Upper lobe of left lung (tissue), 6 donors: ENCODE measurements around the gene NGB. TPM values are rescaled to one million over a fixed set of nuclear protein-coding genes. Genes with fewer than 3 reads are reported as not detected.

Experiments
- ATAC-seq, 2 donors: fragments of 200-7000 bp; cut with Tn5 transposase; one replicate each; pipeline ENCODE4 v1.9.1; 2022; ENCODE audit warnings: mild to moderate bottlenecking in 2 of 2, moderate library complexity in 2 of 2; ENCODE audit not compliant: low FRiP score in 2 of 2
- DNase-seq, 2 donors: peaks; one replicate each; pipeline ENCODE4 v3.0.0-alpha.2; 2019 to 2020
- H3K27ac ChIP-seq, 4 donors: fragments of 200-600 bp; sonication (generic); one replicate each; pipeline ENCODE4 v1.5.1; 2016 to 2019
- H3K27me3 ChIP-seq, 4 donors: fragments of 200-600 bp; sonication (generic); one replicate each; pipeline ENCODE4 v1.5.1; 2017 to 2019
- H3K36me3 ChIP-seq, 4 donors: fragments of 200-600 bp; sonication (generic); one replicate each; pipeline ENCODE4 v1.5.1; 2016 to 2019
- H3K4me1 ChIP-seq, 4 donors: fragments of 200-600 bp; sonication (generic); one replicate each; pipeline ENCODE4 v1.5.1; 2018 to 2019
- H3K4me3 ChIP-seq, 4 donors: fragments of 200-600 bp; sonication (generic); one replicate each; pipeline ENCODE4 v1.5.1; 2017 to 2019; ENCODE audit warnings: mild to moderate bottlenecking in 2 of 4, moderate library complexity in 1 of 4
- H3K9me3 ChIP-seq, 4 donors: fragments of 200-600 bp; sonication (generic); one replicate each; pipeline ENCODE4 v1.5.1; 2018 to 2019
- EP300 ChIP-seq, 4 donors: sonication (generic); formaldehyde crosslinking; IDR thresholded peaks; one replicate each; pipeline ENCODE4 v1.5.1; 2017; ENCODE audit warnings: antibody characterized with exemption in 4 of 4, control low read depth in 2 of 4
- POLR2A ChIP-seq, 4 donors: fragments of 450-650 bp; IDR thresholded peaks; one replicate each; pipeline ENCODE4 v1.5.1; 2016 to 2017; ENCODE audit warnings: antibody characterized with exemption in 4 of 4, mild to moderate bottlenecking in 2 of 4
- POLR2AphosphoS5 ChIP-seq, 2 donors: sonication (generic); formaldehyde crosslinking; IDR thresholded peaks; one replicate each; pipeline ENCODE4 v1.5.1; 2017; ENCODE audit warnings: antibody characterized with exemption in 2 of 2
- WGBS, 2 donors: methylation state at CpG; one replicate each; pipeline ENCODE4 v1.1.5; 2017 to 2018; 5-methylcytosine and 5-hydroxymethylcytosine counted together
- total RNA-seq, 6 donors: library from RNA; depleted of rRNA in 4 of 6; stranded (reverse); fragments of >200 nt in 4 of 6; gene quantifications; one replicate each; pipeline versions ENCODE4 v1.1.0 to v1.2.1, GENCODE V29; 2016 to 2021
- TF ChIP-seq, protein P1 (sequence below), 6 experiments: fragments of 450-650 bp in 4 of 6; fragments of 200-600 bp in 2 of 6; sonication (generic) in 2 of 6; IDR thresholded peaks; one replicate each; pipeline ENCODE4 v1.5.1; 2016 to 2019; ENCODE audit warnings: antibody characterized with exemption in 6 of 6
- donor health status: DM: no; HTN: no; CAD: no; lungs with moderate emphysema.
- donor health status: DM: no; HTN: yes; CAD: no; lungs with severe emphysema.

NGB gene
- total RNA-seq, 6 donors from 2014 or later: 0.30 TPM; not detected in 5

DNA sequence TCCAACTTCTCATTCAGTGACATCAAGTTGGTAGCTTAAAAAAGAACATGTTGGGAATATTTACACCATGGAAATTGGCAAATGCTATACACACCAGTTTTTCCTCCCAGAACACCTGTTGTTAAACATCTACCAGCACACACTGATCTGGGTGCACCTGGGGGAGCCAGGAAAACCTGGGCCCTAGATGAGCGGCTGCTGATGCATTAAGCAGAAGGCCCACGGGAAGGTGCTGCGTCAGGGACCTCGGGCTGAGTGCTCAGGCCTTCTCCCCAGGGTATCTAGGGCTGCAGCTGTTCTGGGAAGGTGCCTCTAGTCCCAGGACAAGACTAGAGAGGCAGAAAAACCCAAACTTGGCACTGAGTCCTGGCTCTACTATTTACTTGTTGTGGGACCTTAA is 2.8 kb upstream of the NGB start:
- H3K4me3 ChIP-seq: no peak overlapping the region
- peaks cover 0 to 14% (median 9%) of the 10 kb centered on the region in 4 donors for H3K27me3 ChIP-seq
- 78 to 93% methylated on average over 3 to 4 of the region's 4 CpGs for WGBS, 2 donors
- H3K27ac ChIP-seq: no peak overlapping the region
- TF ChIP-seq POLR2A (IDR thresholded peaks at IDR 0.05) (no peak), EP300 (IDR thresholded peaks at IDR 0.05) (no peak), POLR2AphosphoS5 (IDR thresholded peaks at IDR 0.05) (no peak)
- TF ChIP-seq, protein P1, sequence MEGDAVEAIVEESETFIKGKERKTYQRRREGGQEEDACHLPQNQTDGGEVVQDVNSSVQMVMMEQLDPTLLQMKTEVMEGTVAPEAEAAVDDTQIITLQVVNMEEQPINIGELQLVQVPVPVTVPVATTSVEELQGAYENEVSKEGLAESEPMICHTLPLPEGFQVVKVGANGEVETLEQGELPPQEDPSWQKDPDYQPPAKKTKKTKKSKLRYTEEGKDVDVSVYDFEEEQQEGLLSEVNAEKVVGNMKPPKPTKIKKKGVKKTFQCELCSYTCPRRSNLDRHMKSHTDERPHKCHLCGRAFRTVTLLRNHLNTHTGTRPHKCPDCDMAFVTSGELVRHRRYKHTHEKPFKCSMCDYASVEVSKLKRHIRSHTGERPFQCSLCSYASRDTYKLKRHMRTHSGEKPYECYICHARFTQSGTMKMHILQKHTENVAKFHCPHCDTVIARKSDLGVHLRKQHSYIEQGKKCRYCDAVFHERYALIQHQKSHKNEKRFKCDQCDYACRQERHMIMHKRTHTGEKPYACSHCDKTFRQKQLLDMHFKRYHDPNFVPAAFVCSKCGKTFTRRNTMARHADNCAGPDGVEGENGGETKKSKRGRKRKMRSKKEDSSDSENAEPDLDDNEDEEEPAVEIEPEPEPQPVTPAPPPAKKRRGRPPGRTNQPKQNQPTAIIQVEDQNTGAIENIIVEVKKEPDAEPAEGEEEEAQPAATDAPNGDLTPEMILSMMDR (IDR thresholded peaks at IDR 0.05): no peak
- H3K4me1 ChIP-seq: peaks cover 0 to 11% (median 0%) of the 10 kb centered on the region in 4 donors
- ATAC-seq (no peak), DNase-seq (no peak)
- peaks cover 0 to 27% (median 13%) of the 10 kb centered on the region in 4 donors for H3K36me3 ChIP-seq
- no peaks in the 10 kb centered on the region for H3K9me3 ChIP-seq

DNA sequence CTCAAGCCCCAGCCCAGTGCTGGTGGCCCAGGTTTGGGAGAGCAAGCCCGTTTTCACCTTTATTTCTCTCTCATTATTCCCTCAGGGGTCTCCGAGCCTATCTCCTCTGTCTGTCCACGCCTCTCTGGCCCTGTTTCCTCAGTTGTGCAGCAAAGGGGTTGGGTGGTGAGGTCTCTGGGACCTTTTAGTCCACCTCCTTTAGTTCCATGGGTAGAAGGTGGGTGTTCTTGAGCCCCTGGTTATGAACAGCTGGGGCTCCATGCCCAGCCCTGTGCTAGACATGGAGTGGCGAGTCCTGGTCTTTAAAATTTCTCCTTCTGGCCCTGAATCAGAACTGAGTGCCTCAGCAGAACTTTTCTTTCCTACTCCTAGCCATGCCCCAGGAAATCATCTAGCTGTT is 1.3 kb upstream of the NGB start:
- peaks cover 0 to 11% (median 0%) of the 10 kb centered on the region in 4 donors for H3K4me1 ChIP-seq
- peaks cover 0 to 13% (median 8%) of the 10 kb centered on the region in 4 donors for H3K9me3 ChIP-seq
- no peak overlapping the region for H3K27ac ChIP-seq
- ATAC-seq (no peak), DNase-seq (no peak)
- 77 to 84% methylated on average over 4 of the region's 4 CpGs for WGBS, 2 donors
- TF ChIP-seq POLR2AphosphoS5 (IDR thresholded peaks at IDR 0.05): no peak
- no peak for TF ChIP-seq EP300 (IDR thresholded peaks at IDR 0.05)
- no peak for TF ChIP-seq POLR2A (IDR thresholded peaks at IDR 0.05)
- TF ChIP-seq, protein P1 (IDR thresholded peaks at IDR 0.05): no peak
- no peak overlapping the region for H3K4me3 ChIP-seq
- H3K27me3 ChIP-seq: peaks cover 0 to 14% (median 9%) of the 10 kb centered on the region in 4 donors
- H3K36me3 ChIP-seq: peaks cover 0 to 12% (median 2%) of the 10 kb centered on the region in 4 donors

DNA sequence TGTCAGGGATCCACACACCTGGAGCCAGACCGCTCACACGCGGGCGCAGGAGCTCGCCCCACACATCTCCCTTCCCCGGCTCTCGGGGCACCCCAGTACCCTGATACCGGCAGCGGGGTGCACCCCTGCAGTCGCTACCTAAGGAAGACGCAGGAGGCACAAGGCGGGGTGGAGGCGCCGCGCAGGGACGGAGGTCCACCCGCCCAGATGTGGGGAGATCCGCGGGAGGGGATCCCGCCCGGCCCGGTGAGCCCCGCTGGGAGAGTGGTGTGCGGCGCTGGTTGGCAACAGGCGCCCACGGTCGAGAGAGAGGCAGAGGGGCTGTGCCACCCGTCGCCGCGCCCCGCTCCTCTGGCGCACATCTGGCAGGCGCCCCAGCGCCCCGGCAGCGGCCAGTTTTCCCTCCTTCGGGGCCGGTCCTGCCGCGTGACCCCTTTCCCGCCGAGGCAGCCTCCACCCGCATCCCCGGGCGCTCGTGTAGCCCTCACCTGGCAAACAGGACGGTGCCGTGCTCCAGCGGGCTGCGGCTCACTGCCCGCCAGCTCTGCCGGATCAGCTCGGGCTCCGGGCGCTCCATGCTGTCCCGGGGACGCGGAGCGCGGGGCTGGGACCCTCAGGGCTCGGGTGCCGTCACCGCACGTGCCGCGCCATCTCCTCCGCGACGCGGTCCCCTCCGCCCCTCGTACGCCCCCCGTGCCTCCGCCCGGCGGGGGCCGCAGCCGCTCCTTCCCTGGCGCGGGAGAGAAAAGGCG is 469 bp downstream of the NGB start:
- TF ChIP-seq POLR2AphosphoS5 (IDR thresholded peaks at IDR 0.05) (no peak), EP300 (IDR thresholded peaks at IDR 0.05) (no peak), POLR2A (IDR thresholded peaks at IDR 0.05) (no peak)
- TF ChIP-seq, protein P1 (IDR thresholded peaks at IDR 0.05): no peak
- ATAC-seq: peak in 1 of 2 donors; percentile 8

DNA sequence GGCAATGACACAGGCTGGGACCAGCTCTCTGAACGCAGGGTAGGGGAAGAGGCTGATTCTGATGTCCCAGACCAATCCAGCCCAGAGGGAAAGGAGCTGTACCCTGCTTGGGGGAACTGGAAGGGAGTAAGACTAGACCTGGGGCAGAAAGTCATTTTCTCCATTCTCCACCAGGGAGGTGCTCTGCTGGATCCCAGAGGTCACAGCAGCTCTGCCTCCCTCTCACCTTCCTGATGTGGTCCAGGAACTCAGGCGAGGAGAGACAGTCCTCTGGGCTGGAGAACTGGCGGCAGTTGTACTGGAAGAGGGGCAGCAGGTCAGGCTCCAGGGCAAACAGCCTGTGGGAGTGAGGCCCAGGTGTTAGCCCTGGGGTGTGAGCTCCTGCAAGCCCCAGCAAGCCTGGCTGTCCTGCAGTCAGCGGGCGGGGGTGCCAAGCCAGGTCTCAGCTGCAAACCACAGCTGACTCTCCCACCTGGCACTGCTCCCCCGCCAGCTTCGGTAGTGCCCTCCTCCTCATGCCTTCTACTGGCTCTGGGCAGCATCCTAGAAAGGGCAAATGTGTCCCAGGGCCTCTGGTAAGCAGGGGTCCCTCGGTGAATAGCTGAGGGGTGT is 1.9 kb downstream of the NGB start:
- no peak overlapping the region for H3K27ac ChIP-seq
- TF ChIP-seq POLR2AphosphoS5 (IDR thresholded peaks at IDR 0.05): no peak
- TF ChIP-seq POLR2A (IDR thresholded peaks at IDR 0.05): no peak
- TF ChIP-seq, protein P1 (IDR thresholded peaks at IDR 0.05): no peak
- no peak for TF ChIP-seq EP300 (IDR thresholded peaks at IDR 0.05)
- H3K36me3 ChIP-seq: no peaks in the 10 kb centered on the region
- H3K4me1 ChIP-seq: peaks cover 0 to 11% (median 0%) of the 10 kb centered on the region in 4 donors
- ATAC-seq (no peak), DNase-seq (no peak)
- peaks cover 0 to 14% (median 9%) of the 10 kb centered on the region in 4 donors for H3K27me3 ChIP-seq
- no peak overlapping the region for H3K4me3 ChIP-seq
- WGBS, 2 donors: 15 to 35% methylated on average over 5 to 7 of the region's 8 CpGs
- H3K9me3 ChIP-seq: peaks cover 0 to 14% (median 8%) of the 10 kb centered on the region in 4 donors

More for the DNA sequence above, 469 bp downstream of the NGB start:
- Histone ChIP-seq H3K4me3 (no peak overlapping the region), H3K27me3 (peaks cover 0 to 14% (median 9%) of the 10 kb centered on the region in 4 donors), H3K27ac (no peak overlapping the region), H3K36me3 (no peaks in the 10 kb centered on the region), H3K9me3 (peaks cover 0 to 14% (median 8%) of the 10 kb centered on the region in 4 donors), H3K4me1 (peaks cover 0 to 11% (median 0%) of the 10 kb centered on the region in 4 donors)
- DNase-seq: peak in 1 of 2 donors; percentile 81
- WGBS, 2 donors: 6% methylated on average over 48 of the region's 84 CpGs; no CpG with 5 or more reads in 1 of the 2 donors
